GM19467 (cell line): ENCODE data around the gene COL5A1.
"Not testable (repeated sequence)": the region's sequence is repeated elsewhere in the genome, so short reads cannot be mapped to it uniquely, and the experiment has no call there.

Experiments used
- ATAC-seq: cut with Tn5 transposase; IDR thresholded peaks from one replicate; pipeline ENCODE4 v1.9.1; 2021; ENCODE audit warnings: mild to moderate bottlenecking, moderate library complexity; ENCODE audit not compliant: unreplicated experiment

COL5A1 gene

GRCh38 chr9:134653259-134654009, 11.8 kb downstream of the COL5A1 start:
- ATAC-seq, result no peak

- ATAC-seq, result no peak
These were observed 13.5 kb downstream of the COL5A1 start for GRCh38 chr9:134655101-134655500.

GRCh38 chr9:134655586-134656333, 14.2 kb downstream of the COL5A1 start:
- no peak for ATAC-seq

- no peak for ATAC-seq
These were observed 14.9 kb downstream of the COL5A1 start for GRCh38 chr9:134656334-134657006.

- ATAC-seq, result no peak
These were observed 16.2 kb downstream of the COL5A1 start for GRCh38 chr9:134657666-134658377.

- ATAC-seq, result no peak
These were observed 16.9 kb downstream of the COL5A1 start for GRCh38 chr9:134658378-134658955.

GRCh38 chr9:134659688-134660131, 18.1 kb downstream of the COL5A1 start:
- no peak for ATAC-seq

- no peak for ATAC-seq
These were observed 18.8 kb downstream of the COL5A1 start for GRCh38 chr9:134660407-134660806.

- ATAC-seq, result no peak
These were observed 19.7 kb downstream of the COL5A1 start for GRCh38 chr9:134661299-134661698.

GRCh38 chr9:134661791-134662142, 20.2 kb downstream of the COL5A1 start:
- no peak for ATAC-seq

GRCh38 chr9:134662143-134662876, 20.7 kb downstream of the COL5A1 start:
- no peak for ATAC-seq

GRCh38 chr9:134663084-134663483, 21.5 kb downstream of the COL5A1 start:
- ATAC-seq, result no peak

GRCh38 chr9:134663753-134664415, 22.3 kb downstream of the COL5A1 start:
- no peak for ATAC-seq

GRCh38 chr9:134664446-134664845, 22.8 kb downstream of the COL5A1 start:
- no peak for ATAC-seq

GRCh38 chr9:134666208-134666607, 24.6 kb downstream of the COL5A1 start:
- ATAC-seq, result no peak

GRCh38 chr9:134666831-134667230, 25.2 kb downstream of the COL5A1 start:
- ATAC-seq, result no peak

GRCh38 chr9:134668977-134669376, 27.4 kb downstream of the COL5A1 start:
- ATAC-seq, result not testable (repeated sequence)

- ATAC-seq, result no peak
These were observed 27.9 kb downstream of the COL5A1 start for GRCh38 chr9:134669399-134669955.

- no peak for ATAC-seq
These were observed 28.5 kb downstream of the COL5A1 start for GRCh38 chr9:134670042-134670525.
